SW480 (cell line): ENCODE results near the gene WBP11.

ENCODE experiments used
- DNase-seq: peaks from one replicate; pipeline ENCODE4 v3.0.0-alpha.2; 2016; ENCODE audit warnings: low spot score

Gene WBP11

DNA sequence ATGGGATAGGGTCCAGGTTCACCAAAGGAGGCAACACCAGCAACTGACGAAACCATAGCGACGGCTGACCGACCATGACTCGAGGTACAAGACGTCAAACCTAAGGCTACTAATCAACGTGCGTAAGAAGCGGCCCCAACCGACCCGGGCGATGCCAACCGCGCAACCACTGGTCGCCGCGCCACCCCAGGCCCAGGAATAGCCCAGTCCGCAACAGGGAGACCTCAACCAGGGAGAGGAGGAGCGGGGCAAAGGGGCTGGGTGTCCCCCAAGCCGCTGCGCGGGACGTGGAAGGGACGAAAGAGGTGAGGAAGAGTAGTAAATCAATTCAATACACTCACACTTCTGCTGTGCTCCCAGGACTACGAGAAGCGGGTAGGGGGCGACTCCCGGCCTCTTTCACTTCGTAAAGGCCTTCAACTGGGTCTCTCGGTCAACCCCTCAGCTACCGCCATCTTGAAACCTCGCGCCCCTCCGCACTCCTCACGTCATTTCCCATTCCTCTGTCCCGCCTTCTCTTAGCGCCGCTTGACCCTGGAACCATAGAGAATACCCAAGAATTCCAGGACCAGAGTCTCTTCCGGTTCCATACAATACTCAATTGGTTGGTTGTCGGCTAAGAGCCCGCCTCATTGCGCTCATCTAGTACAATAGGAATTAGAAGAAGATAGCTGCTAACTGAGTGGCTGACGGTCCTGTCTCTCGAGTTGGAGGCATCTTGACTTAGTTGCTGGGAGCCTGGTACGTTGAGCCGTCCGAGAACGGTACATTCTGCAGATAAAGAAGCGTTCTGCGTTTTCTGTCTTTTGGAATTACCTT lies at the start of gene WBP11, which contains the start of gene C12orf60:
WBP11 (minus strand) TSS at position 468 of the 819 bp plus-strand sequence. CDS start 2,095 bp downstream, outside the sequence.
C12orf60 (plus strand) TSS at position 660 of the 819 bp plus-strand sequence. CDS start 19,266 bp downstream, outside the sequence.
- peak; percentile 100 for DNase-seq

DNA sequence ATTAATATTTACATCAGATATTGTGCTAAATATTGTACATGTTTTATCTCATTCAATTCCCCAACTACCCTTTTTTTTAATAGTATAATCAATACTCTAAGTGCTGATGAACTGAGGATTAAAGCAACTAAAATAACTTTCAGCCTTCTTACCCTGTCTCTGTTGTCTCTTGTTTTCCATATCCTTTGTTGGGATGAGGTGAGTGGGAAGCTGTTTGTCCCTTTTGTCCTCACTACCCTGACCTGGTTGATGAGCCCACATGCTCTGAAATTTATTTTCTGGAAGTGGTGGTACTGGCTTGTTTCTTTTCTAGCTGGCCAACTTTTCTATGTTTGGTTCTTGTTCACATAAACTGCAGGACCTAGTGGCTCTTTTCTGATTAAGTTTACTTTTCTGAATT lies 49.6 kb upstream of the WBP11 start:
- DNase-seq, result no peak

DNA sequence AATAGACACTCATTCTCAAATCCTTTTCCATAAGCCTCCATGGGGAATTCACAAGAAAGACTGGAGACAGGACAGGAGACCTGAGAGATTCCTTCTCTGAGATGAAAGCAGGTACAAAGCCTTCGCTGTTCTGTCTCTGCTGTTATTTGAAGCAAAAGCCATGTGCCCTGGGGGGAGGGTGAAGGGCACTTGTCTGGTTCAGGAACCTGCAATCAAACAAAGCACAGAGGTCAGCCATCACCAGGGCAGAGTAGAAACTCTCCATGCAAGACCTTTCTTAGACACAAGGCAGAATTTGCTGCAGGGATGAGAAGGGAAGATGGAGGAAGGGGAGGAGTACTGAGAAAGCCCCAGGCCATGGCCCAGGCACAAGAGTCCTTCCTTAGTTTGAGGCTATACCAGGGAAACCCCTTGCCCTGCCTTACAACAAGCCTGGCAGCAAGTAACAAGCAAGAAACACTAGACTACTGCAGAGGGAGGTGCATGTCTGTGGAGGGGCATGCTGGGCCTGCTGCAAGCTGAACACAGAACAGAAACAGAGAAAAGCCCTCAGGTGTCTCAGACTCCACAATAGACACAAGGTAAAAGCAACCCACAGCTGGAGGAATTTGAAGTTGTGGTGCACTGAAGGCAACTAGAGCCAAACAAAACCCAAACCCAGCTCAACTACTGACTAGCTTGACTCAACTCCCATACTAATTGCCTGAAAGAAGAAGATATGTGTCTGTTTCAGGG lies 47.8 kb upstream of the WBP11 start:
- no peak for DNase-seq

DNA sequence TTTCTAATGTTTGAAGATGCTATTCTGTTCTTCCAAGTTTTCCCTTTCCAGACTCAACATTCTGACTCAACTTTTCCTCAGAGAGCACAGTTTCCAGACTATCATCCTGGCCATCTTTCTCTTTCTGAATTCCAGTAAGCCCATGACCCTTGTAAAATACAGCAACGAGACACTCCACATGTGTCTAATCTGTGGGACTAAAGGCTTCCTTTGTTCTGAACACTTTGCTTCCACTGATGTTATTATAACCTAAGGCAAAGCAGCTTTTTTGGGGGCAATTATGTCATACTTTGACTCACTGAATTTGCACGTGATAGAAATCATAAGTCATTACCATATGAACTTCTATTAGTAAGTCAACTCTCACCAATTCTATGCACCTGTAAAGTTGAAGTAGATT lies 46.4 kb upstream of the WBP11 start:
- DNase-seq, result no peak

DNA sequence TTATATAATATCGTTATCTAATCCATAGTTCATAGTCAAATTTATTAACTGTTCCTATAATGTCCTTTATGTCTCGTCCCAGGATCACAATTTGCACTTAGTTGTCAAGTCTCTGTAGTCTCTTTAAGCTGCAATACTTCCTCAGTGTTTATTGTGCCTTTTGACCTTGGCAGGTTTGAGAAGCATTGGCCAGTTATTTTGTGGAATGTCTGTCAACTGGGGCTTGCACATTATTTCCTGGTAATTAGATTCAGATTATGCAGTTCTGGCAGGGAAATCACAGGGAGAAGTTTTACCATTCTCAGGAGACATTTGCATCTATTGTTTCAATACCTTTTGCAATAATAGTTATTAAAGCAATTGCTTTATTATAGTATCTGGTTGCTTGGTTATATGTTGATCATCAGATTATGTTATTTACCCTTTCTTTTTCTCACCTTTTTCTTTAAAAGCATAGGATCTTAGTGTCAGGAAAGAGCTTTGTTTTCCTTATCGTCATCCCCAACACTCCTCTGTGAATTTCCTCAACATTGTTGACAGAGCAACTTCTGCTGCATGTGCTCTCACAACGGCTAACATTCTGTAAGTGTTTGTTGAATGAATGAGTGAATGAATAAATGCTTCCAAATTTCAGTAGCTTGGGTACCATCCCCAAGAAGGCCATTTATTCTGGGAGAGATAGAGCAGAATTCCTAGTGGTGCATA lies 43.8 kb upstream of the WBP11 start:
- no peak for DNase-seq

DNA sequence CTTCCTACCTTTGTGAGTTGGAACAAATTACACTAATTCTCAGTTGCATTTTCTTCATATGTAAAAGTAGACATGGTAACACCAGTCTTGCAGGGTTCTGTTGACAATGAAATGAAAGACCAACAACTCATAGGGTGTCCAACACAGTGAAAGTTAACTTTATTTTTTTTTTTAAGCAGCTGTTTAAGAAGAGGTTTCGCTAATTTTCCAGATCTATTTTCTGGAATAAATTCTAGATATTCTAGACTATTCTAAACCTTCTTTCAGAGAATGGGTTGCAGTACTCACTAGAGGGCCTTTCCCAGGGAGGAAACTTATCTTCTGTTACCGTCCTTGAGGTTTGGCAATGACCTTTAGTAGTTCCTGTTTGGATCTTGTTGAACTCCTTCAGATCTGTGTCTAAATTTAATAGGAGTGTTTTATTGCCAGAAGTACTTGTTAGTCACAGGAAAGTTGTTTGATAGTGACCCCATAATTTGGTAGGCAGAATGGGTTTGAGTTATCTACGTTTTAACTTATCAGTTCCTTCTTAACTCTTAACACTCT lies 42.8 kb upstream of the WBP11 start:
- no peak for DNase-seq

DNA sequence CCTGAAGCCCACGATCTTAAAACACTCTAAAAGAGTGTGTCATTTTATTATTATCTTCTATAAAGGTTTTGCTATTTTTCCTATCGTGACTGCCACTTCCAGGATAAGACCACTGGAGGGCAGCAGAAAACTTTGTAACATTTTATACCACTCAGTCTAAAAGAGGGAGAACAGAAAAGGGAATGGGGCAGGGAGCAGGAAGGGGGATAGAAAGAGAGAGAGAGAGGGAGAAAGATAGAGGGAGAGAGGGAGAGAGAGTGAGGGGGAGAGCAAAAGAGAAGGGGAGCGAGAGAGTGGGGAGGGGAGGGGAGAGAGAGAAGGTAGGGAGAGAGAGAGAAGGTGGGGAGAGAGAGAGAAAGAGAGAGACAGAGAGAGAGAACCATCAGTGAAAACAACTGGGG lies 42.1 kb upstream of the WBP11 start:
- peak; percentile 62 for DNase-seq

DNA sequence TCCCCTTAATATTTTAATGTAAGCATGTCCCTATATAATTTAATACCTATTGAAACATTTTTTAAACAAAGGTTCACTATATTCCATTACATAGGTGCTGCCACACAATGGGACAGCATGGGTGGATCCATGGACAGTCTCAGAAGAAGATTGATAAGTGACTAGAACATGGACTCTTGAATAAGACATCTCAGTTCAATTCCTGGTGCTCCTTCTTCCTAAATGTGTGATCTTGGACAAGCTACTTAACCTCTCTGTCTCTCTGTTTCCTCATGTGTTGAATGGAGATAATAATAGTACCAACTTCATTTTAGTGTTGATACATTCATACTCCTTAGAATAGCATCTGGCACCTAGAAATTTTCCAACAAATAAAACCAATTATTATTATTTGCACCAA lies 41.1 kb upstream of the WBP11 start:
- DNase-seq, result no peak

DNA sequence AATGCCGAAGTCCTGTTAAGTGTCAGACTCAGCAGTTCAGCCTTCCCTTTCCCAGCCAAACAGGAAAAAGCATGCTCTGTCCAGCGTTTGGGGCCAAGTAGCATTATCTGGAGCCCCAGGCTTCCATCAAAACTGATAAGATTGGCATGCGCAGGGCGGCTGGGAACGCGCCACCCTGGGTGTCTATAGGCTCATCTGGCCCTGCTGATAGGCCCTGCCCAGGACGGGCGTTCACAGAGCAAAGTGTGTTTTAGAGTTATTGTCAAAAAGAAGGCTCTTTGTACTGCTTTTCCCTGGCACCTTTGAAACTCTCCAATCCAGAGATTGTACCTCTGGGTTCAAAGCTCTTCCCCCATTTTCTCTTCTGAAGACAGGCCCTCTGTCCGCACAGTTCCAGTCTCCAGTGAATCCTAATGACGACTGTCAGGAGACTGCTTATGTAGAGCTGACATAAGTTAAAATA lies 40.2 kb upstream of the WBP11 start, which contains the start of gene ART4:
ART4 (minus strand) TSS at position 102 of the 463 bp plus-strand sequence. CDS start 413 bp downstream, outside the sequence.
- no peak for DNase-seq

DNA sequence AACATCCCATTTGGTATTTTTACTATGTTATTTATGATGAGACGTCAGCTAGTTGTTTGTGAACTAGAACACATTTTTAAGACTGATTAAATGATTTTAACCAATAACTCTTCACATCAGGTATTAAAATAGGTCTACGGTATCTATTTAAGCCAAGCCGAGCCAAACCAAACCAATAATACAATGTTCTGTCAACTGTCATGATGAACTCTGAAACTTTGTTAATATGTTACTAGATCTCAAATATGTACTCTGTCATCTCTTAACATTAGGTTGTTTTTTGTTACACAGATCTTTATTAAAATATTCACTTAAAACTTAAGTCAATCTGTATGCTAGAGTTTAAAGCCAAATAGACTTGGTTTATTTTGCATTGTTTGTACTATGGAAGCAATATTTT lies 39.0 kb upstream of the WBP11 start:
- DNase-seq, result no peak

DNA sequence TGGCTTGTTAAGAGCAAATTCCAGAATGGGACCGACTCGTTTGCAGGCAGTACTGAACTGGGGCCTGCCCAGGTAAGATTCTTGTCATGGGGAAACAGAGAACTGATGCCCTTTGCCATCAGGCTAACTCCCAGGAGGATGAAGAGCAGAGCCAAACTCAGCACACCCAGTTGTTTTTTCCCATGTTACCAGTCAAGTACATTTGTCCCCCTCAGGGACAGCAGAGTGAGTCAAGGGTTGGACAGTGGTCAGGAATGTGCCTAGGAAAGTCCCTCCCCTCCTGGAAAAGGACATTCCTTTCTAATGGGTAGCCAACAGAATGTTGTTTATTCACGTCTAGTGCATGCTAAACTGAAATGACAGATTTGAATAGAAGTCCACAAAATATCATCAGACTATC lies 38.5 kb upstream of the WBP11 start:
- peak; percentile 11 for DNase-seq

DNA sequence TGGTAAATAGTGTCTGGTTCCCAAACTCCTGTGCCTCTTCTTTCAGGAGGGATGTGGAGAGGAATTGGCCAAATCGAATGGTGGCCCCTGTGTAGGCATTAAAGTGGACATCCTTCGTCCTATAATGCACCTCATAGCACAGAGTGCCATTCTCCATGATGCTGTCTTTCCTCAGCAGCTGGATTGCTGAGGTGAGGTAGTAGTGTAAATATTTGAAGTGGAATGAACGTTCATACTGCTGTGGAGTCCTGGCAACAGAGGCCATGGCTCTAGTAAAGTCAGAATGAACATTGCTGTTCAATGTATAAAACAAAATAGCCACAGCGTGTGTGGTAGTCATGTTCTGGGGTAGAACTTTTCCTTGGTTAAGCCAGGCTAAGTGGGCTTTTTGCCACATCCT lies 37.3 kb upstream of the WBP11 start:
- no peak for DNase-seq

DNA sequence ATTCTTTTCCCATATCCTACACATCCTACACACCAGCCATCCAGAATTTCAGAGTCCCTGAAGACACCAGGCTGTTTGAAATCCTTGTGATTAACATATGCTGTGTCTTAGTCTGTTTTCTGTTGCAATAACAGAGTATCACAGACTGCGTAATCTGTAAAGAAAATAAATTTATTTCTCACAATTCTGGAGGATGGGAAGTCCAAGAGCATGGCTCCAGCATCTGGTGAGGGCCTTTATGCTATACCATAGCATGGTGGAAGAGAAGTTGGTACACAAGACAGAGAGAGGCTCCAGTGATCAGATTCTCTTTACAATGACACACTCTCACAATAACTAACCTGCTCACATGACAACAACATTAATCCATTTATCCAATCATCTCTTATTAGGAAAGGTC lies 36.0 kb upstream of the WBP11 start:
- no peak for DNase-seq

DNA sequence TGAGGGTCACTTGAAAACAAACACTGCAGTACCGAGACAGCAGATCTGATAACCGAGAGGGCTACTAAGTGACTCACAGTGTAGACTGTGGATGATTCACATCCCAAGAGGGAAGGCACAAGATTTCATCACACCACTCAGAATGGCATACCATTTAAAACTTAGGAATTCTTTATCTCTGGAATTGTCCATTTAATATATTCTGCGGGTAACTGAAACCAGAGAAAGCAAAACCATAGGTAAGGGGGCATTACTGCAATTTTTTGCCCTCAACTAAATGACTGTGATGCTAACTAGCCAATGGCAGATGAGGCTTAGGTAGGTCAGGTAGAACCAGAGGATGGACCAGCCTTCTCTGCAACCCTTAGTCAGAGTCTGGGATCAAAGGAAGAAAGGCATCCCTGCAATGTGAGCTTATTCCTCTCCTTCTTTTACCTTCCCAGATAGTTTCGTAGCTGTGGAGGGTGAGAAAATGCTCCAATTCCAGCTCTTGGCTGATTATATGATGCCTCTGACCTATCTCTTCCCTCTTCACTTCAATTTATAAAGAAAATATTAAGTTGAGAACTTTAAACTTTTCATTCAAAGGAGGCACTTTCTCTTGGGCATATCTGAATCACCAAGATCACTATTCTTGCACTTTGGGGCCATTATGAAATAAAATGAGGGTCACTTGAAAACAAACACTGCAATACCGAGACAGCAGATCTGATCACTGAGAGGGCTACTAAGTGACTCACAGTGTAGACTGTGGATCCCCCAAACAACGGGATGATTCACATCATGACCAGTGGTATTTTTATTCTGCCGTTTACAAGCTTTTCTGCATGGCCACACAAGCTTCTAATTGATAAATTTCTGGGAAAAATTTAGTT lies 33.3 kb upstream of the WBP11 start:
- DNase-seq, result peak; percentile 45

DNA sequence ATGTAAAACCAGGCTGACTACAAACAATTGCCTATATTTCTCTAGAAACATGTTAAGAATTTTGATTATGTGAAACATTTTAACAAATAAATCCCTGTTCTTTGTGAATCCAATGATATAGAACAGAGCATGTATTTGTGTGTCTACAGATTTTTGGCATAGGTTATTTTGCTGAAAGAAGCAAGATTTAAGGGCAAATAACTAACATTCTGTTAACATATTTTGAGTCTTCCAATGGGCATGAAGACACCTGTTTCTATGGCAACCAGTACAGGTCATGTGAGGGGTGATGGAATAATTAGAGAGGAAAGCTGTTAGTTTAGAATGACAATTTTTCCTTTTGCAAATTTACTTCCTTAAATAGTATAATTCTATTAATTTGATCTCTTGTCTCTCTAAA lies 31.2 kb upstream of the WBP11 start:
- DNase-seq, result no peak

DNA sequence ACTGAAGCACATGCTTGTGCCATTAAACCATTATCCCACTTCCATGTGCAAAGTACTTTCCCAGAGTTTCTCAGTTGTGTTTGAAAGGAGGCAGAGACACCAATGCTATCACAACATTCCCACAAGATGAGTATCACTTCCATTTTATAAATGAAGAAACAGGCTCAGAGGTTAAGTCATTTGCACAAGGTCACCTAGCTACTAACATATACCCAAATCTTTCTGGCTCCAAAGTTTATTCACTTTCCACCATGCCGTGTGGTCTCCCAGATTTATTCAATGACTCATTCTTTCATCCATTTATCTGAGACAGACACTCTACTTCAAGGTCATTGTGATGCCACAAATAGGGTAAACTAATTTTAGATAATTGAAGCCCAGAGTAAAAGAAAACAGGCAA lies 30.7 kb upstream of the WBP11 start:
- no peak for DNase-seq

DNA sequence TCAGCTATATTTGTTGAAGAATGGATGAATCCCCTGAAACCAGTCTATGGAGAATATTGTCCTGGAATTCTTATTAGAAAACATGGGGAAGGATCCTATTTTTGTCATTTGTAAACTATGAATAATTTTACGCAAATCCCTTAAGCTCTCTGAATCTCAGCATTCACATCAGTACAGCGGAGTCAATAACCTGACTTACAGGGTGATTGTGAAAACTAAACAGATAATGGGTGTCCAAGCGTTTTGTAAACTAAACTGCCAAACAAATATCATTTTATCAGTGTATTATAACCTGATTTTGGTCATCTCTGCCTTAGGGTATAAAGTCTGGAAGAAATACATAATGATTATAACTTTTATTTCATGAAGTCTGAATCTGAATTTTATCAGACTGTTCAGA lies 30.1 kb upstream of the WBP11 start:
- DNase-seq, result no peak

DNA sequence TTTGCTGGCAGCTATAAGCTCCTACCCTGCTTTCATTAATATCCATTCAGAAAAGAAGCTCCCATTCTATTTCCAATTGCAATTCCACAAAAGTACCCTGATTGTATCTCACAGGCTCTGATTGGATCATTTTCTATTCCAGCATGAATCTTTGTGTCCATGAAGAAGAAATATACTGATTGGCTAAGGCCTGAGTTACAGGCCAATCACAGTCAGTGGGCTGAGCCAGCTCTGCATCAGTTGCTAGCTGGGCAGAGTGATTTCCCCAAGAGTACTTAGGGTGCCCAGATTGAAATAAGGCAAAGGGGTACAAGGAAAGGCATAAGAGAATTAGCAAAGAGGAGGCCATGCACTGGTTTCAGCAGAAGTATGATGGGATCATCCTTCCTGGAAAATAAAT lies 25.6 kb upstream of the WBP11 start:
- peak; percentile 29 for DNase-seq

DNA sequence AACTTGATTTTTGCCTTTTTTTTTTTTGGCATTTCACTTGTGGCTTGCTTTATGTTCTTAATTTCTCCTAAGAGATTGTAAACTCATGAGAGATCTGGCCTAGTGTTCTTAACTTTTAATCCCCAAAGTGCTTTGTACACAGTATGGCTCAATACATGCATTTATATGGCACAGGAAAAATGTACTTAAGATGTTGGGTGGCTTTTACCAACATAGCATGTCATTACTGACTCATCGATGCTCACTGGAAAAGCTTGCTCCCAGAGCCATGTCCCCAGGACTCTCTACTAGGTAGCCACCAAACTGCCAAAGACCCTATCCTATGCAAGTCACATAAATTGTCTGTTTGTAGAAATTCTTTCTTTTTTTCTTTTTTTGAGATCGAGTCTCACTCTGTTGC lies 23.8 kb upstream of the WBP11 start:
- no peak for DNase-seq

DNA sequence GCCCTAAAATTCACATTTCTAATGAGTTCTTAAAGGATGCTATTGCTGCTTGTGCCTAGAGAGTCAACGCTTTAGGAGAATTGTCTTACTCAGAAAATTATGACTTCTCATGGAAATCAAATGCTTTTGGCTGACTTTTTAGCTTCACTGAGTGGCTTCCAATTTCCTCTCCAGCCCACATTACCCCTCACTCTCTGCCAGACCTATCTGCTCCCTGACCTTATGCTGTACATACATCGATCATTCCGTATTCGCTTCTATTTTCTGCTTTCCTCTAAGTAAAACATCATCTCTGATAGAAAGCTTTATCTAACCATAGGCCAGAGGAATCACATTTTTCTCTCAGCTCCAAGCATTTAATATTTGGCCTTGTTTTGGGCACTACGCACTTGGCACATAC lies 23.2 kb upstream of the WBP11 start:
- DNase-seq, result no peak

DNA sequence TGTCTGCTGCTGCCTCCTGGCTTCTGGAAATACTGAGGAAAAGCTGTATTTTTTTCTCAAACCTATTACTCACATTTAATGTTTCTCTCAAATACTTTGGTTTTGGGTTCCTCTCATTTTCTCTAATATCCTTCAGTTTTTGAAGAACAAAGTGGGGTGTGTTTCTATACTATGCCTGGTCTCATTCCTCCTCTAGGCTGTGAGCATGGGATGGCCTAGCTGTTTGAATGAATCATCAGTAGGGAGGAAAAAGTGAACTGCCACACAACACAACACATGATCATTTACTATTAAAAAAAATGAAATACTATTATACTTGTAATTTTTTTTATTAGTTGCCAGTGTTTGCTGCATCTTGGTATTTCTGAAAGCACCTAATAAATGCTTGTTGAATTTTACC lies 22.0 kb upstream of the WBP11 start:
- DNase-seq, result no peak
